22Rv1 (cell line): Measurements from ENCODE around the gene ADH5.

ENCODE experiments used
- CTCF ChIP-seq: fragments of 450-650 bp; IDR thresholded peaks from 2 replicates; pipeline ENCODE4 v1.5.1; 2017; ENCODE audit warnings: mild to moderate bottlenecking
- ZFX ChIP-seq: fragments of 450-650 bp; IDR thresholded peaks from 2 replicates; pipeline ENCODE4 v1.6.1; 2017; ENCODE audit warnings: antibody characterized with exemption, borderline replicate concordance

GRCh38 chr4:99103166-99103565, 14.6 kb upstream of the ADH5 start:
- no peak for TF ChIP-seq CTCF
- TF ChIP-seq ZFX = no peak
